GM18508 (cell line): Measurements from ENCODE around the gene DOCK4.

Experiments
- ATAC-seq: cut with Tn5 transposase; IDR thresholded peaks from one replicate; pipeline ENCODE4 v1.9.1; 2021; ENCODE audit warnings: moderate number of reproducible peaks; ENCODE audit not compliant: insufficient read depth, unreplicated experiment

DOCK4 gene

DNA sequence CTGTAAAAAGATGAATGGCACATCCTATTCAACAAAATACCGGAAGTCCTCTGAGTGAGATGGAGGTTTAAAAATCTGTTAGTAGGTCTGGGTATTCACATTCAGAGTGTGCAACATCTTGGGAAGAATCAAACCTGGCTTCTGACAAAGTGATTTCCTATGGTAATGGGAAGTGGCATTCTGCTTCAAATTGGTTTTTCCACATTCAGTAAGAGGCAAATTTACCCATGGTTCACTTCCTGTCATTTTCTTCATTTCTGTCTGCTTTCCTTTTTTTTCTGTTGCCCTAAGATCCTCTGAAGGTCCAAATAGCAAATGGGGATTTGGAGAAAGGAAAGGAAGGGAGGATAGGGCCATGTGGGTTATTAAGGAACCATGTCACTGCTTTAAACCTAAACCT is 218.3 kb downstream of the DOCK4 start:
- no peak for ATAC-seq

DNA sequence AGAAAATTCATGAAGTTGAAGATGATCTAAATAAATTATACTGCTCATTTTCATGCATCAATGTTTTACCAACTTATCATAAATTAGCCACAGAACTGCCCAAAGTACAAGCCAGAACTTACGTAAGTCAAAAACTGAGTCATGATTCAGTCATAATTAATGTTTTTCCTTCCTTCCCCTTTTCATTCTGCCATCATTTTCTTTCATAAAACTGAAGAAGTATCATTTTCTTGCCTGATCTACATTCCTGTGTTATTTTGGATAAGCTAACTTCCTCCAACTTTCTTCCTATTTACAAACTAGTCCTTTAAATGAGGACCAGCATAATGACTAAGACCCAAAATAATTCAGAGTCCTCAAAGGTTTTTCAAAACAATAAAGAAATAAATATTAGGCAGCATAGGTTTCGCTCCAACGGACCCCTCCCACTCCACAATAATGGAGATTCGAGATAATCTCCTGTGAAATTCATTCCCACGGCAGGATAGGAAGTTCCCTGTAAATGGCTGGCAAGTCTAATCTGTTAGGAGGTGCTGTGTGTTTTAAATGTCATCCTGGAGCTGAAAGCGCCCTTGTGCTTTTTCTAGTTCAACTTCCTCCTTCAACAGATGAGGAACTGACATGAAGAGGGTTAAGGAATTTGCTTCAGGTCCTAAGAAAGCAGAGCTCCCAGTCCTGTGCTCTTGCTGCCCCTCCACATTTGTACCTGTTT is 218.9 kb downstream of the DOCK4 start:
- no peak for ATAC-seq

- no peak for ATAC-seq
Observed at GRCh38 chr7:111986601-111987000, 219.6 kb downstream of the DOCK4 start.

- no peak for ATAC-seq
Observed at GRCh38 chr7:111985798-111986197, 220.4 kb downstream of the DOCK4 start.

DNA sequence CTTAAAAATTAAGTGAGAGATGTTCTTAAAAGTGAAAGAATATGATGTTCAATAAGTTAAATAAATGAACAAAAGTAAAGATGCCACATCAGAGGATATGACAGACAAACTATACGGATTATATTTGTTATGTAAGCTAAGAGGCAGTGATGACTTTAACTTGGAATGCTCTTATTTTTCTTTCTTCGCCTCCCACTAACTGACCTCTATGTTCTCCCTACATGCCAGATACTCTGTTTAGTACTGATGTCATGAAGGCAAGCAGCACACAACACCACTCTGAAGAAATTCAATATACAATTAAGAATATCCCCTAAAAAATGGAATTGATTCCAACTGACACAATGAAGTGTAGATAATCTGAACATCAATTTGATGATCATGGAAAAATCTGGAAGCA is 223.4 kb downstream of the DOCK4 start:
- no peak for ATAC-seq

GRCh38 chr7:111982133-111982532 is 224.1 kb downstream of the DOCK4 start:
- no peak for ATAC-seq

GRCh38 chr7:111980725-111981124 is 225.5 kb downstream of the DOCK4 start:
- ATAC-seq: no peak

- ATAC-seq: no peak
Observed at GRCh38 chr7:111975346-111975745, 230.9 kb downstream of the DOCK4 start.

- ATAC-seq: no peak
Observed at GRCh38 chr7:111960984-111961383, 245.2 kb downstream of the DOCK4 start.

DNA sequence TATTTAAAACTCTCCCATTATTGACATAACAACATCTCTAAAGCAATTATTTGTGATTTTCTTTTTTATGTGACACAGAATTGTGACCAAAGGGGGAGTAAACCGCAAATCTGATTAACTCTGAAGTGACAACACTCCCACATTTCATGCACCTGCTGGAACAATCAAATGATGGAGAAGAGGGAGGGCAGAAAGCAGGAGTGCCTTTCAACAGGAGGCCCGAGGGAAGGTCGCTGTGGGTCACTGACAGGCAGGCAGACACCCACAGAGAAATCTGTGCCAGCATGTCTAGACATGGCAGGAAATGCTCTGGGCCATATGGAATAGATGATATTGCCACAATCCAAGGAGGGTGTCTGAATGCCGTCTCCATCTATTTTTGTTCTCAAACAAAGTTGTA is 247.3 kb downstream of the DOCK4 start:
- ATAC-seq: no peak

DNA sequence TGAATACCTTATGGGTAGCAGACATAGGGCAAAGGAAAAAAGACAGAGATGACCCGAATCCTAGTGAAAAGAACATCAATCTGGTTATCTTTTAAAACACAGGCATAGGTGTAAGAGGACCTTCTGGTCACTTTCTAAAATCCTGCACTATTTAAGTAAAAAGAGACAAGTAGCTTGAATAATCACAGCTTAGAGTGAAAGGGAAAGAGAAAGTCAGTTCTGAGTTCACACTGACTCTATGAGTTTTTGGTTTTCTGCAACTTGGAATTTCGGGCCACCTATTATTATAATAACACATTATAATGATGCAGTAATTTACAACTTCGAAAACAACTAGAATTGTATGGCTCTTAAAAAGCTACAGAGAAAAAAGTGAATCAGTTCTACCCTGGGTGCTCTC is 247.8 kb downstream of the DOCK4 start:
- ATAC-seq: no peak

DNA sequence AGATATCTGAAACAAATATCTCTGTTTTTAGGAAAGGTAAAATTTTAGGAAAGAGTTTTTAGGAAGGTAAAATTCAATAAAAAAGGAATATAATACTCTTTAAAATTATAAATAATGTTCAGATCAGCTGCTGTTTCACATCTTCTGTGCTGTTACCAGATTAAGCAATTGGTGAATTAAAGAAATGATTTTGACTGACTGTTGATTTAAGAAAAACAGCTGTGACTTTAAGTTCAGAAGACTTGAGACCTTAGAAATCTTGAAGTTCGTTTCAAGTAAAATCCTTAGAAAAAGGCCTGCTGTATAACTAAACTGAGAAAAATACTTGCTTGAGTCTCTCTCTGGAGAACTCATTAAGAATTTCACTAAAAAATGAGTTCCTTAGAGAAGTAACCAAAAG is 250.6 kb downstream of the DOCK4 start:
- ATAC-seq: no peak

DNA sequence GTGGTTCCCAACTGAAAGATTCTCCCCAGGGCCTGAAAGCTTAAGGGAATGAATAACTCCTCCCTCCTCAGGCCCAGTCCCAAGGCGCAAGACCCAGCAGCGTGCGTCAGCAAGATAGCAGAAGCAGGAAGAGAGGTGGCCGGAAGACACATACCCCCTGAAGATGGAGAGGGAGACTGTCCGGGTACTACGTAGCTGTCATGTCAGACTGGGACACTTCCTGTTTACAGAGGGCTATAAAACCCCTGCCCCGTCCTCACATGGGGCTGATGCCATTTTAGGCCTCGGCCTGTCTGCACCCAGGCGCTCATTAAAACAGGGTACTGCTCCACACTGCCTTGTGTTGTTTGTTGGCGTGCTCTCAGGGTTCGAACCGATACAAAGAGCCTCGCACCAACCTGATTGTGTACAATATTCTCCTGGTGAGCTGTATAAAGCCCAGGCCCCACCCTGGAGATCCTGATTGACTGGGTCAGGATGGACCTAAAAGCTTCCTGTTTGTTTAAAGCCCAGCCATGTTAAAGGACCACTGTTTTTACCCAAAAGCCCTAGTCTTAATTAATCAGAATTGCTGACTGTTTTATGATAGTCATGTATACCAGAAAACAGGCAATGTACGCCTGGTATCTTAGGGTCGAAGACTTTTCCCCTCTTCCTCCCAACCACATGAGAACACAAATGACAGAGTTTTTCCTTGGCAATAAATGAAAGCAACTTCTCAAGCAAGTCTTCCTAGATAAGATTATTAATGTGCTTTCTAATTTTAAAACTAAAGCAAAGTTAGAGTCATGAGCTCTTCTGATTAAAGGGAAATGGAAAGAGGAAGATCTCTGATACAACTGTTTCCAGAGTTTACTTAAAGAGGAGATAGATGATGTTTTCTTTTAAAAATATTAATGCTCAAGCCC is 251.5 kb downstream of the DOCK4 start:
- no peak for ATAC-seq

DNA sequence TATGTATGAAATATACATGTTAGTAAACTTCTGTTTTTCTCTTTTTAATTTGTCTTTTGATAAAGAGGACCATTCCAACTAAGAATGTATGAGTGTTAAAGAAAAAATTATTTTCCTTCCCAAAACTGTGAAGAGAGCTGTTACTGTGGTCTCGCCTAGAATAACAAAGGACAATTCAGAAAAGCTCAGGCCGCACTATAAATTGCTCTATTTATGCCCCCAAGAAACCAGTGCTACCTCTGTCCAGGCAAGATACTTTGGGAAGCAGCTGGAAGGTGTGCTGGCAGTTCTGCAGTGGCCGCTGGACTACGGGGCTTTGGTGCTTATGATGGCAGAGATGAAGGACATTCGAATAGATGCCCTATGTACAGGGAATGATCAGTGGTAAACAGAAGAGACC is 252.1 kb downstream of the DOCK4 start:
- no peak for ATAC-seq

GRCh38 chr7:111953611-111954010 is 252.6 kb downstream of the DOCK4 start:
- ATAC-seq: no peak

DNA sequence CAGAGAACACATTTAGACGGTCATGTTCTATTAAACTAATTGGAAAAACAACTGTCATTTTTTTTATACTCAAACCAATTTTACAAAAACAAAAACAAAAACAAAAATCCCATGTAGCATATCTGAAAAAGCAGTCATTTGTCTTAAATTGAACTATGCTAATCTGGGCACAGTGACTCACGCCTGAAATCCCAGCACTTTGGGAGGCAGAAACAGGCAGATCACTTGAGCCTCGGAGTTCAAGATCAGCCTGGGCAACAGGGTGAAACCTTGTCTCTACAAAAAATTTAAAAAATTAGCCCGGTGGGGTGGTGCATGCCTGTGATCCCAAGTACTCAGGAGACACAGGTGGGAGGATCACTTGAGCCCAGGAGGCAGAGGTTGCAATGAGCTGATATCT is 253.4 kb downstream of the DOCK4 start:
- ATAC-seq: no peak

DNA sequence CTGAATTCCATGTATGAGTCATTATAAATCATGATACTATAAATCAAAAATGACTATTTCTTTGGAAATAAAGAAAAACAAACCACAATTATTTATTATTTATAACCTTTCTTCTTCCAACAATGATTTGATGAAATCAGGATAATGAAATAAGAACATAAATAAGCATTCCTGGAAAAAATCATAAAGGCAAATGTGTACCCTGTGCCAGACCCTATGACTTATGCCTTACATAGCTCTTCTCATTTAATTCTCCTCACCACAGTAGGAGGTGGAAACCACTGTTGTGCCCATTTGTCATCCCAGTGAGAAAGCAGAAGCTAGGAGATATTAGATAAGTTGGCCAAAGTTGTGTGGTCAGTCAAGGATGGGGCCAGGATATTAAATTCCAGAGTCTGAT is 255.1 kb downstream of the DOCK4 start:
- no peak for ATAC-seq

DNA sequence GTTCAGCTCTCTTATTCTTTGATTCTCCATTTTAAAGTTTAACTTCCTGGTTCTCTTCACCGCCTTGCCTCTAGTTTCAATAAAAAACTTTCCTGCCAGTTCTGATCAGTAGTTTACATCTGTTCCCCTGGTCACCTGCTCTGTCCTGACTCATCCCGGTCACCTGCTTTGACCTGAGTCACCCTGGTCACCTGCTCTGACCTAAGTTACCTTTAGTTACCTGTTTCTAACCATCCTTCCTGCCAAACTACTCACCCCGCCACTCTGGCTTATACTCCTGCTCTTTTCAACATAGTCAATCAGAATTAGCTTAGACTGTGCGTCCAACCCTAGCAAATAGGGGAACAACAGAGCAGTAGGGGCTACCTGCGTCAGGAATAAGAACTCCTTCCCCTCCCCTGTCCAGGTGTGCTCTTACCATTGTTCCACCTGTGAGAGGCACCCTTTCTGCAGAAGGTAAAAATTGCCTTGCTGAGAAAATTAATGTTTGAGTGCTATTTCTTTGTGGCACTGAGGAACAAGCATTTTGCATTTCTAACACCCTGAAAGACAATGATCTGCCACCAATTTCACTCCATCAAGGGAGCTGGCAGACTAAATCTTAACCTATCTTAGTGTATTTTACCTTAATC is 263.6 kb downstream of the DOCK4 start:
- ATAC-seq: no peak

DNA sequence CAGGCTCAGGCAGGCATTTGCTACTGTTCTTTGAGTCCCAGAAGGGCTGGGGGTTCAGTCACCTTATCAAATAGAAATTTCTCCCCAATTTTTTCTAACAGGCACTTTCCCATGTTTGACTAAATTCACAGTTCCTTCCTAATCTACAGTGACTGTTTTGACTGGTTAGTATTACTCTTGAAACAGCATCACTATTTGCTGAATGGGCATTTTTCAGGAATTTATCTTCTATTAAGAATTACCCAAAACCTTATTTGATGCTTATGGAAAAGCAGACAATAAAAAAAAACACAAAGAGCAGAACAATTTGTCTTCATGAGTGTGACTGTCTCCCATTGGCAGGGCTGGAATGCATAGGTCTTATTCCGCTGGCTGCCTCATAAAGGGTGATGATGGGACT is 269.0 kb downstream of the DOCK4 start:
- no peak for ATAC-seq

DNA sequence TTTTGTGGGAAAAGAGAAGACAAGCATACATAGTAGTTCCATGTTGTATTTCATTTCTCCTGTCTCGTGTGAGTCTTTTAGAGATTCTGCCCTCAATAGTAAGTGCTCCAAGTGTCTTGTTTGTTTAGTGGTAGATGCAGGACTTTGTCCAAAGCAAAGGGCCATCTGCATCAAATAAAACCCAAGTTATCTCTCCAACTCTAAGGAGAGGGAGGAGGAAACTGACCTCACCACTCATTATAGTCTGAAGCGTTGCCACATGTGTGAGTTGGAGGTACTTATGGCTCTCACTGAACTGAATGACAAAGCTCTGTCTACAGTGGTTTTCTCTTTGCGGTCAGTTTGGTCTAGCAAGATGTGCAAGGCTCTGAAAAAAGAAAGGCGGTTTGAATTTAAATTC is 272.6 kb downstream of the DOCK4 start:
- ATAC-seq: no peak

- ATAC-seq: no peak
Observed at GRCh38 chr7:111931958-111932357, 274.2 kb downstream of the DOCK4 start.
